Thymus (tissue), 11 donors: ENCODE data around the gene THAP6. TPM values are rescaled to one million over a fixed set of nuclear protein-coding genes. Genes with fewer than 3 reads are reported as not detected.
"Not testable (repeated sequence)": the region's sequence is repeated elsewhere in the genome, so short reads cannot be mapped to it uniquely, and the experiment has no call there.

Source experiments
- DNase-seq, 9 donors: peaks; one replicate each; pipeline ENCODE4 v3.0.0-alpha.2; 2013; ENCODE audit warnings: low spot score in 9 of 9, low read depth in 6 of 9, missing footprints in 1 of 9
- H3K27ac ChIP-seq, 2 donors: one replicate each; pipeline ENCODE4 v1.5.1; 2013; ENCODE audit warnings: control low read depth in 1 of 2, low read depth in 1 of 2, low read length in 1 of 2, mild to moderate bottlenecking in 1 of 2, moderate library complexity in 1 of 2
- H3K27me3 ChIP-seq, 2 donors: one replicate each; pipeline ENCODE4 v1.5.1; 2013; ENCODE audit warnings: low read length in 1 of 2; ENCODE audit not compliant: control insufficient read depth in 2 of 2, insufficient read depth in 1 of 2
- H3K36me3 ChIP-seq, 2 donors: one replicate each; pipeline ENCODE4 v1.5.1; 2013; ENCODE audit warnings: low read length in 1 of 2, mild to moderate bottlenecking in 1 of 2, moderate library complexity in 1 of 2; ENCODE audit not compliant: control insufficient read depth in 2 of 2, insufficient read depth in 2 of 2
- H3K4me1 ChIP-seq, 2 donors: one replicate each; pipeline ENCODE4 v1.5.1; 2013; ENCODE audit warnings: low read length in 2 of 2; ENCODE audit not compliant: control insufficient read depth in 2 of 2, insufficient read depth in 2 of 2
- H3K4me3 ChIP-seq, 2 donors: one replicate each; pipeline ENCODE4 v1.5.1; 2013; ENCODE audit warnings: low read length in 2 of 2, control low read depth in 1 of 2, mild to moderate bottlenecking in 1 of 2
- H3K9me3 ChIP-seq, 2 donors: one replicate each; pipeline ENCODE4 v1.5.1; 2013; ENCODE audit warnings: low read length in 1 of 2, mild to moderate bottlenecking in 1 of 2; ENCODE audit not compliant: control insufficient read depth in 2 of 2, insufficient read depth in 1 of 2
- WGBS: extraction: QIAGEN DNeasy Blood & Tissue Kit; methylation state at CpG from one replicate; pipeline ENCODE4 v1.1.7; 2013; 5-methylcytosine and 5-hydroxymethylcytosine counted together
- polyA plus RNA-seq: library from polyadenylated mRNA; stranded (reverse); fragments of 200-250 nt; gene quantifications from one replicate; pipeline ENCODE4 v1.2.3, GENCODE V29; 2013
- total RNA-seq: library from RNA; stranded (reverse); fragments of 120-200 nt; gene quantifications from one replicate; pipeline ENCODE4 v1.2.4, GENCODE V29; 2013
- donor health status: healthy.

Gene THAP6
- total and polyA plus RNA-seq, 2 donors, result 7.8 to 10.7 TPM

DNA sequence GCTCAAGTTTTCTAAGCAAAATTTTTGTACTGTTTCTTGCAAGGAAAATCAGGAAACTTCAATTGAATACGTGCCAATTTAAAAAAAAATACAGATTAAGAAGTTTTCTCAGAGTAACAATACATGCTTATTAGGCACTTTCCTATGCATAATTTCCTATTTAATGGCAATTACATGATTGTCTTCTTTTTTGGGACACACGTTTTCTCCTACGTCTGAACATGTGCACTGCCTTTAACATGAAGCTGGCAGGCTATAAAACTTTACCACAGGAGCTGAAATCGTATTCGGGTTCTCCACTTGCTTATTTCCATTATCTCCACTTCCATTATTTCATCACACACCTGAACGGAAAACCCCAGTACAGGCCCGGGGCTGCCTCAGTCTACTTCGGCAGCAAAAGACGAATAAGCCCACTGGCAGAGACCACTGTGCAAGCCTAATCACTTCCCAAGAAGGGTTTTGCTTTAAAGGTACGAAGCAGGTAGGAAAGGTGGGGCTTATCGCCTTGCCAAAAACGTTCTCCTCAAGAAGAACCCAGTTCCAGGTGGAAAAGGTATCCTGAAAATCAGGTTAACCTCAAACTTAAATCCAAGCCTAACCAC, 645 bp upstream of the THAP6 start:
- Histone ChIP-seq H3K27ac (peak overlapping the region; percentile 97 to 98), H3K4me1 (peaks cover 17 to 20% of the 10 kb centered on the region in 2 donors), H3K9me3 (no peaks in the 10 kb centered on the region), H3K27me3 (no peaks in the 10 kb centered on the region), H3K4me3 (peak overlapping the region; percentile 60 to 82), H3K36me3 (peaks cover 0 to 10% of the 10 kb centered on the region in 2 donors)
- WGBS, result 1% methylated on average over 12 of the region's 12 CpGs
- DNase-seq, result no peak

DNA sequence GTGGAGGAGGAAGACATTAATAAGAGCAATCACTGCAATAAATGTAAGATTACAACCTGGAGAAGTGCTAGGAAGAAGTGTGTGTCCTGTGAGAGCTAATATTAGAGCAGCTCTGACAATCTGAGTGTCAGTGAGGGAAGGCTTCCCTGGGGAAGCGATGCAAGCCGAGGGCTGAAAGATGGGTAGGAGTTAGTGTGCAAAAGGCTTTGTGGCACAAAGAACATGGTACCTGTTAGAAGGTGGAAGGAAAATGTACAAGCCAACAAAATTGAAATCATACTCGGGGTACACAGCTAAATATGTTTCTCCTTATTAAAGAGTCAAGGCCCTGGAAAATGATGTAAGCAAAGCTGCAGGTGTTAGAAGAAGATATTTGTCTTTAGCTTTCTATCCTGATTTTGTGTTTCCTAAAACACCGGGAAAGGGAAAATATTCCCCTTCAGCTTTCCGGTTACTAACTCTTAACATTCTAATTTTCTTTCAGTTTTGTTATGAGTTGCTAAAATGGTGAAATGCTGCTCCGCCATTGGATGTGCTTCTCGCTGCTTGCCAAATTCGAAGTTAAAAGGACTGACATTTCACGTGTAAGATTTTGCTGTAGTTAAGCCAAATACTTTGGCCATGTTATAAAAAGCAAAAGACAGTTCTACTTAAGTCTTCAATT, 808 bp downstream of the THAP6 start:
- Histone ChIP-seq H3K27me3 (no peaks in the 10 kb centered on the region), H3K36me3 (peaks cover 0 to 15% of the 10 kb centered on the region in 2 donors), H3K4me3 (peak overlapping the region; percentile 60 to 82), H3K27ac (peak overlapping the region; percentile 97 to 98), H3K4me1 (peaks cover 17 to 20% of the 10 kb centered on the region in 2 donors), H3K9me3 (no peaks in the 10 kb centered on the region)
- WGBS, result 75% methylated on average over 9 of the region's 9 CpGs
- DNase-seq, result peak in 1 of 9 donors; percentile 15

DNA sequence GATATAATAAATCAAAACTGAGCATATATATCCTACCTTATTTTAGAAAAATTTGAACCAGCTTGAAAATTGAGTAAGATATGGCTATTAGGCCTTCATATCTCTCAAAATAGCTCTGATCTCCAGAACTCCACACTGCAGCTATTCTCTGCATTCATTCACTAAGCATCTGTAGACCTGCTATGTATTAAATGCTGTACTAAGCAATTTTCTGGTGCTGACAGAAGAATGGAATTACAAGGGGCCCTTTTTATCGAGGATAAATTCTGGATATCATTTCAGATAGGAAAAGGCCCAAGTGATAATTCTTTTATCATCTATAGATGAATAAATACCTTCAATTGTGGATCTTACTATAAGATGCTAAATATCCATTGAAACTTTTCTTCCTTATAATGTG, 1.9 kb downstream of the THAP6 start:
- H3K4me1 ChIP-seq, result peaks cover 17 to 20% of the 10 kb centered on the region in 2 donors
- H3K36me3 ChIP-seq, result peaks cover 0 to 15% of the 10 kb centered on the region in 2 donors
- WGBS, result 100% methylated on average over 1 of the region's 1 CpG
- no peak overlapping the region for H3K27ac ChIP-seq
- H3K9me3 ChIP-seq, result no peaks in the 10 kb centered on the region
- no peaks in the 10 kb centered on the region for H3K27me3 ChIP-seq
- no peak overlapping the region for H3K4me3 ChIP-seq
- DNase-seq, result no peak

DNA sequence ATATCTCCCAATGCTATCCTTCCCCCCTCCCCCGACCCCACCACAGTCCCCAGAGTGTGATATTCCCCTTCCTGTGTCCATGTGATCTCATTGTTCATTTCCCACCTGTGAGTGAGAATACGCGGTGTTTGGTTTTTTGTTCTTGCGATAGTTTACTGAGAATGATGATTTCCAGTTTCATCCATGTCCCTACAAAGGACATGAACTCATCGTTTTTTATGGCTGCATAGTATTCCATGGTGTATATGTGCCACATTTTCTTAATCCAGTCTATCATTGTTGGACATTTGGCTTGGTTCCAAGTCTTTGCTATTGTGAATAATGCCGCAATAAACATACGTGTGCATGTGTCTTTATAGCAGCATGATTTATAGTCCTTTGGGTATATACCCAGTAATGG, 5.2 kb downstream of the THAP6 start:
- peaks cover 0 to 23% of the 10 kb centered on the region in 2 donors for H3K36me3 ChIP-seq
- not testable (repeated sequence) for DNase-seq, H3K27me3 ChIP-seq, H3K27ac ChIP-seq, H3K4me3 ChIP-seq, H3K4me1 ChIP-seq, H3K9me3 ChIP-seq
- WGBS, result 100% methylated on average over 4 of the region's 7 CpGs

DNA sequence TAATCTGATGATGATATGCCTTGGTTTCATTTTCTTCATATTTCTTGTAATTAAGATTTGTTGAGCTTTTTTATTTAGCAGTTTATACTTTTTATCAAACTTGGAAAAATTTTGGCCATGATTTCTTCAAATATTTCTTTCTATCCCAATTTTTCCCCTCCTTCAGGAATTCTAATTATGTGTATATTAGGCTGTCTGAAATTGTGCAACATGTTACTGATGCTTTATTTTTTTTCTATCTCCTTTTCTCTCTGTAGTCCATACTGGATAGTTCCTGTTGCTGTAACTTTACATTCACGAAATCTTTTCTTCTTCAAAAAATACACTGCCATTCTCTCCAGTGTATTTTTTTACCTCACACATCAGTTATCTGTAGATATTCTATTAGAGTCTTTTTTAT, 10.8 kb downstream of the THAP6 start:
- H3K36me3 ChIP-seq, result peaks cover 5 to 33% of the 10 kb centered on the region in 2 donors

DNA sequence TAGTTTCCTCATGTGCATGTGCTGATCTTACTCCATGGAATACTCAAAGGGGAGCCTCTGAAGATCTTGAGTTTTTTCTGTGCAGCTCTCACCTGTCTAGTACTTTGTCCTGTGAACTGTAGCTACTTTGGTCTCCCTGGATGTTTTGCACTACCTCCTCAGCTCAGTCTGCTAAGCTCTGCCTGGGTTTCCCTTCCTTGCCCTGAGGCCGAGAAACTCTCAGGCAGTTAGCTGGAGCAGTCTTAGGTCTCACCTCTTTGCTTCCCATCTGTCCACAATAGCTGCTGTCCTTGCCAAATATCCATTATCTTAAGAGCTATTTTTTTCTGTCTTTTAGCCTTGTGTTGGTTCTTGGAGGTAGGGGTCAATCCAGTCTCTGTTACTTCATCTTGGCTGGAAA, 11.6 kb downstream of the THAP6 start:
- WGBS, result 100% methylated on average over 1 of the region's 1 CpG
- no peak for DNase-seq
- H3K36me3 ChIP-seq, result peaks cover 5 to 36% of the 10 kb centered on the region in 2 donors

More for the DNA sequence above, 10.8 kb downstream of the THAP6 start:
- Histone ChIP-seq H3K4me1 (no peaks in the 10 kb centered on the region), H3K27ac (no peak overlapping the region), H3K4me3 (no peak overlapping the region), H3K27me3 (no peaks in the 10 kb centered on the region), H3K9me3 (no peaks in the 10 kb centered on the region)
- WGBS, result 98% methylated on average over 1 of the region's 1 CpG
- no peak for DNase-seq

DNA sequence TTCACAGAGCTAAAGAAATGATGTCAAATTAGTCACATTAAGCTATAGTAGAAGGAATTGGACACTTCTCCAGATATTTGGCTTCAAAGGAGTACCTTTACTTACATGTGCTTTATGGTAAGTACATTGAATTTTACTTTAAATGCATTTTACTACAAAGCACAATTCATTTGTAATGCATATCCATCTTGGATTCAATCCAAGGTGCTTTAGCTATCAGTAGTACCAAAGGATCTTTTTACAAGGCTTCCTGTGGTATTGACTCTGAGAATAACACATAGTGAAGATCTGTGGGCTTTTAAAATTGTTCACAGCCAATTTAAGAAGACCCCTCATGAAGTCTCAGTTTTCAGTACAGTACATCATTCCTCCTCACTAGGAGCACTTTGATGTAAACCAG, 13.2 kb downstream of the THAP6 start:
- Histone ChIP-seq H3K27me3 (no peaks in the 10 kb centered on the region), H3K27ac (no peak overlapping the region), H3K4me3 (no peak overlapping the region), H3K9me3 (peaks cover 0 to 4% of the 10 kb centered on the region in 2 donors), H3K36me3 (peaks cover 15 to 37% of the 10 kb centered on the region in 2 donors), H3K4me1 (no peaks in the 10 kb centered on the region)
- no peak for DNase-seq

More for the DNA sequence above, 11.6 kb downstream of the THAP6 start:
- no peaks in the 10 kb centered on the region for H3K9me3 ChIP-seq
- no peak overlapping the region for H3K4me3 ChIP-seq
- no peak overlapping the region for H3K27ac ChIP-seq
- H3K4me1 ChIP-seq, result no peaks in the 10 kb centered on the region
- H3K27me3 ChIP-seq, result no peaks in the 10 kb centered on the region

DNA sequence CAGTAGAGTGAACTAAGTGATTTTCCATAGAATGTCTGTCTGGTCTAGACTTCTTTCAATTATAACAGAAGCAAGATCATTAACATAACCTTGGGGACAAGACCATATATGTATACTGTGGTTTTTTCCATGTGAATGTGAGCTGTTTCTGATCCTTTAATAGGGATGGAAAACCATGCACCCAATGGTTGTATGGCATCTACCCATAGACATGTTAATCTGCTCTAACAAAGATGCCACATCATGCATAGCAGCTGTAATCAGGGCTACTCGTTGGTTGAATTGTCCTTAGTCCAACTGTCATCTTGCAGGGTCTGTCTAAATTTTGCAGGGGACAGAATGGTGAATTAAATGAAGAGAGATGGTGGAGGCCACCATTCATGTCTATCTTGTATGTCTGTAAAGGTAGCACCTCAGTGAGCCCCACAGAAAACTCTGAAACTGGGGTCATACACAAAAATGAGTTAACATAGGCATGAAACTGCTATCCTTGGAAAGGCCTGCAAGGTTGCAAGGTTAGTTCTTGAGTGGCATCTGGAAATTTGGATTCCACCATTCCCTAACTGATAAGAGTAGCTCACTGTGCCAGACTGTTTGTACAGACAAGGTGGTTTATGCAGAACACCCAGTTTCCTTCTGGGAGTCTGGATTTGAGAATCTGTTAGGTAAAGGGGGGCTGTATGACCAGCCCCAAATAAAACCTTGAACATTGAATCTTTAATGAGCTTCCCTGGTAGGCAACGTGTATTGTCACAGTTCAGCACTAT, 16.5 kb downstream of the THAP6 start:
- Histone ChIP-seq H3K4me3 (no peak overlapping the region), H3K36me3 (peaks cover 17 to 31% of the 10 kb centered on the region in 2 donors), H3K4me1 (no peaks in the 10 kb centered on the region), H3K27me3 (no peaks in the 10 kb centered on the region), H3K9me3 (peaks cover 0 to 11% of the 10 kb centered on the region in 2 donors), H3K27ac (no peak overlapping the region)
- no peak for DNase-seq
- WGBS, result 96% methylated on average over 2 of the region's 2 CpGs

DNA sequence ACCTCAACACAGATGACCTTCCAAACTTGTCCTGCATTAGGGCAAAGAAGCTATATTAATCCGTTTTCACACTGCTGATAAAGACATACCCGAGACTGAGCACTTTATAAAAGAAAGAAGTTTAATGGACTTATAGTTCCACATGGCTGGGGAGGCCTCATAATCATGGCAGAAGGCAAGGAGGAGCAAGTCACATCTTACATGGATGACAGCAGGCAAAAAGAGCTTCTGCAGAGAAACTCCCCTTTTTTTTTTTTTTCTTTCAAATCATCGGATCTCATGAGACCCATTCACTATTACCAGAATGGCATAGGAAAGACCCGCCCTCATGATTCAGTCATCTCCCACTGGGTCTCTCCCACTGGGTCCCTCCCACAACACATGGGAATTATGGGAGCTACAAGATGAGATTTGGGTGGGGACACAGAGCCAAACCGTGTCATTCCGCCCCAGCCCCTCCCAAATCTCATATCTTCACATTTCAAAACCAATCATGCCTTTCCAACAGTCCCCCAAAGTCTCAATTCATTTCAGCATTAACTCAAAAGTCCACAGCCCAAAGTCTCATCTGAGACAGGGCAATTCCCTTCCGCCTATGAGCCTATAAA, 17.4 kb downstream of the THAP6 start:
- not testable (repeated sequence) for H3K27me3 ChIP-seq, H3K27ac ChIP-seq, H3K4me3 ChIP-seq, H3K4me1 ChIP-seq, DNase-seq
- 94% methylated on average over 7 of the region's 7 CpGs for WGBS
- peaks cover 14 to 23% of the 10 kb centered on the region in 2 donors for H3K36me3 ChIP-seq
- H3K9me3 ChIP-seq, result peaks cover 0 to 15% of the 10 kb centered on the region in 2 donors
